Stimulated activated CD4-positive, alpha-beta T cell treated with anti-CD3 and anti-CD28 coated beads, Interleukin-1b, Interleukin-23, amount 100 ng/mL, for 4 hours (primary cell): ENCODE data around the gene C2orf81.
"Not testable (repeated sequence)": the region's sequence is repeated elsewhere in the genome, so short reads cannot be mapped to it uniquely, and the experiment has no call there.

Source experiments
- DNase-seq, 2 donors: peaks; one replicate each; pipeline ENCODE4 v3.0.0-alpha.2; 2020; ENCODE audit warnings: low read depth in 2 of 2

C2orf81 gene

GRCh38 chr2:74423231-74424095, 2.0 kb upstream of the C2orf81 start:
- no peak for DNase-seq

GRCh38 chr2:74420443-74421103, 846 bp downstream of the C2orf81 start:
- not testable (repeated sequence) for DNase-seq

GRCh38 chr2:74420006-74420405, 1.4 kb downstream of the C2orf81 start:
- no peak for DNase-seq

- DNase-seq = no peak
These were observed 2.1 kb downstream of the C2orf81 start for GRCh38 chr2:74419345-74419744.

GRCh38 chr2:74418312-74418711, 3.1 kb downstream of the C2orf81 start:
- DNase-seq = no peak

- DNase-seq = no peak
These were observed 3.7 kb downstream of the C2orf81 start for GRCh38 chr2:74417763-74418162.

- no peak for DNase-seq
These were observed 4.2 kb downstream of the C2orf81 start for GRCh38 chr2:74417197-74417596.

- DNase-seq = no peak
These were observed 4.6 kb downstream of the C2orf81 start for GRCh38 chr2:74416778-74417177.

- DNase-seq = no peak
These were observed 5.5 kb downstream of the C2orf81 start for GRCh38 chr2:74415762-74416395.

GRCh38 chr2:74414881-74415761, 6.3 kb downstream of the C2orf81 start:
- no peak for DNase-seq

GRCh38 chr2:74414441-74414840, 7.0 kb downstream of the C2orf81 start:
- DNase-seq = no peak

GRCh38 chr2:74413001-74413698, 8.3 kb downstream of the C2orf81 start:
- no peak for DNase-seq

GRCh38 chr2:74407682-74408081, 13.7 kb downstream of the C2orf81 start:
- no peak for DNase-seq

GRCh38 chr2:74406035-74406434, 15.4 kb downstream of the C2orf81 start:
- no peak for DNase-seq

- no peak for DNase-seq
These were observed 19.5 kb downstream of the C2orf81 start for GRCh38 chr2:74401891-74402290.

- DNase-seq = no peak
These were observed 21.6 kb downstream of the C2orf81 start for GRCh38 chr2:74399785-74400184.

GRCh38 chr2:74396149-74396548, 25.3 kb downstream of the C2orf81 start:
- no peak for DNase-seq

GRCh38 chr2:74393525-74393924, 27.9 kb downstream of the C2orf81 start:
- no peak for DNase-seq

- DNase-seq = no peak
These were observed 29.0 kb downstream of the C2orf81 start for GRCh38 chr2:74392449-74392743.

- DNase-seq = peak; percentile 94 to 97
These were observed 29.6 kb downstream of the C2orf81 start for GRCh38 chr2:74391580-74392448.
